H9 (cell line): Measurements from ENCODE around the gene TUBB4B. TPM values are rescaled to one million over a fixed set of nuclear protein-coding genes. Genes with fewer than 3 reads are reported as not detected.

ENCODE experiments used
- DNase-seq: peaks from one replicate; pipeline ENCODE4 v3.0.0-alpha.2; 2017
- H2AFZ ChIP-seq: one replicate; pipeline ENCODE4 v1.6.1; 2013; ENCODE audit warnings: mild to moderate bottlenecking, low read length, control low read depth, moderate library complexity
- H2AK5ac ChIP-seq: 2 replicates; pipeline ENCODE4 v1.6.1; 2013; ENCODE audit warnings: low read length, control low read depth, mixed read lengths; ENCODE audit not compliant: insufficient read length
- H2BK120ac ChIP-seq: one replicate; pipeline ENCODE4 v1.6.1; 2013; ENCODE audit warnings: low read depth, mild to moderate bottlenecking, low read length, control low read depth, inconsistent platforms; ENCODE audit not compliant: poor library complexity, severe bottlenecking
- H2BK12ac ChIP-seq: 2 replicates; pipeline ENCODE4 v1.6.1; 2013; ENCODE audit warnings: low read length, control low read depth, mixed read lengths, low read depth; ENCODE audit not compliant: insufficient read length
- H2BK15ac ChIP-seq: 2 replicates; pipeline ENCODE4 v1.6.1; 2013; ENCODE audit warnings: low read depth, low read length, control low read depth
- H2BK20ac ChIP-seq: one replicate; pipeline ENCODE4 v1.6.1; 2013; ENCODE audit warnings: low read depth, mild to moderate bottlenecking, low read length, control low read depth, inconsistent platforms; ENCODE audit not compliant: poor library complexity, severe bottlenecking
- H2BK5ac ChIP-seq: 2 replicates; pipeline ENCODE4 v1.6.1; 2013; ENCODE audit warnings: low read length, control low read depth, mixed read lengths; ENCODE audit not compliant: insufficient read length
- H3K14ac ChIP-seq: 2 replicates; pipeline ENCODE4 v1.6.1; 2013; ENCODE audit warnings: low read length, control low read depth; ENCODE audit not compliant: insufficient read depth
- H3K18ac ChIP-seq: 2 replicates; pipeline ENCODE4 v1.6.1; 2013; ENCODE audit warnings: low read depth, mild to moderate bottlenecking, mixed read lengths, low read length, control low read depth; ENCODE audit not compliant: insufficient read length
- H3K23ac ChIP-seq: 2 replicates; pipeline ENCODE4 v1.6.1; 2013; ENCODE audit warnings: low read length, control low read depth, mixed read lengths, low read depth; ENCODE audit not compliant: insufficient read length
- H3K23me2 ChIP-seq: 2 replicates; pipeline ENCODE4 v1.6.1; 2013; ENCODE audit warnings: low read depth, mild to moderate bottlenecking, mixed read lengths, low read length, control low read depth; ENCODE audit not compliant: insufficient read length, poor library complexity, severe bottlenecking
- H3K27ac ChIP-seq: 2 replicates; pipeline ENCODE4 v1.5.1; 2013; ENCODE audit warnings: low read length, control low read depth, mixed read lengths, low read depth; ENCODE audit not compliant: insufficient read length
- H3K27me3 ChIP-seq: 2 replicates; pipeline ENCODE4 v1.6.1; 2013; ENCODE audit warnings: low read length, control low read depth, inconsistent platforms; ENCODE audit not compliant: insufficient read depth
- H3K4ac ChIP-seq: 2 replicates; pipeline ENCODE4 v1.6.1; 2013; ENCODE audit warnings: low read depth, mild to moderate bottlenecking, control low read depth, inconsistent platforms, low read length, moderate library complexity
- H3K4me1 ChIP-seq: 2 replicates; pipeline ENCODE4 v1.6.1; 2013; ENCODE audit warnings: low read length, control low read depth, inconsistent platforms; ENCODE audit not compliant: insufficient read depth
- H3K4me2 ChIP-seq: 2 replicates; pipeline ENCODE4 v1.6.1; 2013; ENCODE audit warnings: low read length, control low read depth, mixed read lengths; ENCODE audit not compliant: insufficient read length, insufficient read depth
- H3K56ac ChIP-seq: 2 replicates; pipeline ENCODE4 v1.6.1; 2013; ENCODE audit warnings: low read depth, mild to moderate bottlenecking, mixed read lengths, low read length, control low read depth; ENCODE audit not compliant: insufficient read length
- H3K79me1 ChIP-seq: 2 replicates; pipeline ENCODE4 v1.6.1; 2013; ENCODE audit warnings: low read depth, mild to moderate bottlenecking, moderate library complexity, low read length, control low read depth, inconsistent platforms; ENCODE audit not compliant: insufficient read depth, poor library complexity, severe bottlenecking
- H3K79me2 ChIP-seq: 2 replicates; pipeline ENCODE4 v1.6.1; 2013; ENCODE audit warnings: low read length, control low read depth, inconsistent platforms; ENCODE audit not compliant: insufficient read depth
- H3K9ac ChIP-seq: 2 replicates; pipeline ENCODE4 v1.6.1; 2013; ENCODE audit warnings: low read length, control low read depth, mixed read lengths; ENCODE audit not compliant: insufficient read length; ENCODE audit errors: extremely low read depth
- H3K9me3 ChIP-seq: one replicate; pipeline ENCODE4 v1.6.1; 2013; ENCODE audit warnings: low read depth, low read length, inconsistent platforms; ENCODE audit not compliant: control insufficient read depth
- H3T11ph ChIP-seq: one replicate; pipeline ENCODE4 v1.6.1; 2013; ENCODE audit warnings: mild to moderate bottlenecking, low read length, control low read depth, inconsistent platforms
- H4K20me1 ChIP-seq: one replicate; pipeline ENCODE4 v1.6.1; 2013; ENCODE audit not compliant: control insufficient read depth, insufficient read length, insufficient read depth
- H4K5ac ChIP-seq: 2 replicates; pipeline ENCODE4 v1.6.1; 2013; ENCODE audit warnings: low read depth, mild to moderate bottlenecking, mixed read lengths, low read length, control low read depth; ENCODE audit not compliant: insufficient read length
- H4K8ac ChIP-seq: replicated peaks from 2 replicates; pipeline ENCODE4 v1.6.1; 2013; ENCODE audit warnings: low read length, control low read depth, mixed read lengths, low read depth; ENCODE audit not compliant: insufficient read length
- H4K91ac ChIP-seq: 2 replicates; pipeline ENCODE4 v1.6.1; 2013; ENCODE audit warnings: low read depth, mild to moderate bottlenecking, moderate library complexity, mixed read lengths, low read length, control low read depth; ENCODE audit not compliant: insufficient read length
- H3K27ac Mint-ChIP-seq, 3 experiments: 2 replicates in 2 of 3; 3 replicates in 1 of 3; pipeline ENCODE4 v1.8.0; 2020 to 2021; ENCODE audit warnings: mixed read lengths in 3 of 3, mild to moderate bottlenecking in 1 of 3, moderate library complexity in 1 of 3
- H3K27me3 Mint-ChIP-seq: 2 replicates; pipeline ENCODE4 v1.8.0; 2021; ENCODE audit warnings: low read depth, mild to moderate bottlenecking, moderate library complexity, mixed read lengths
- H3K36me3 Mint-ChIP-seq, 3 experiments: 2 replicates in 2 of 3; 3 replicates in 1 of 3; pipeline ENCODE4 v1.8.0; 2020 to 2021; ENCODE audit warnings: low read depth in 3 of 3, mixed read lengths in 3 of 3; ENCODE audit not compliant: insufficient read depth in 1 of 3
- H3K4me1 Mint-ChIP-seq, 2 experiments: 2 replicates each; pipeline ENCODE4 v1.8.0; 2020; ENCODE audit warnings: mixed read lengths in 2 of 2
- H3K4me3 Mint-ChIP-seq, 2 experiments: 2 replicates in 1 of 2; 3 replicates in 1 of 2; pipeline ENCODE4 v1.8.0; 2020 to 2021; ENCODE audit warnings: mild to moderate bottlenecking in 2 of 2, mixed read lengths in 2 of 2, moderate library complexity in 1 of 2
- H3K9me3 Mint-ChIP-seq, 2 experiments: 2 replicates in 1 of 2; 3 replicates in 1 of 2; pipeline ENCODE4 v1.8.0; 2020; ENCODE audit warnings: mild to moderate bottlenecking in 2 of 2, mixed read lengths in 2 of 2, moderate library complexity in 1 of 2
- CTCF ChIP-seq: fragments of 200-600 bp; sonication (generic); conservative IDR thresholded peaks from 3 replicates; pipeline ENCODE4 v1.8.0; 2021; ENCODE audit warnings: antibody characterized with exemption, mild to moderate bottlenecking
- WGBS: extraction: QIAGEN DNeasy Blood & Tissue Kit; methylation state at CpG from one replicate; pipeline ENCODE4 v1.1.7; 2013; ENCODE audit warnings: missing lambda C conversion rate, low lambda C conversion rate, mixed read lengths; ENCODE audit not compliant: insufficient read length; ENCODE audit errors: extremely low coverage; 5-methylcytosine and 5-hydroxymethylcytosine counted together
- total RNA-seq: library from RNA; stranded (reverse); gene quantifications from 2 replicates; pipeline ENCODE4 v1.2.1, GENCODE V29; 2021

TUBB4B gene
- total RNA-seq, 1 experiment from 2014 or later = 378 TPM

GRCh38 chr9:137215196-137215986 is 25.7 kb upstream of the TUBB4B start:
- Mint-ChIP-seq H3K4me3 (no peak overlapping the region), H3K4me1 (peaks cover 4 to 5% of the 10 kb centered on the region in 2 experiments), H3K27me3 (no peaks in the 10 kb centered on the region), H3K36me3 (peaks cover 3 to 23% (median 10%) of the 10 kb centered on the region in 3 experiments; a peak in 5 of 7 replicates), H3K27ac (no peak overlapping the region), H3K9me3 (no peaks in the 10 kb centered on the region)
- H4K20me1 ChIP-seq = no peaks in the 10 kb centered on the region
- no peak overlapping the region for H2BK12ac ChIP-seq
- no peak overlapping the region for H2AFZ ChIP-seq
- H3K9ac ChIP-seq = no peak overlapping the region
- H2BK120ac ChIP-seq = no peak overlapping the region
- no peak overlapping the region for H2AK5ac ChIP-seq
- H3K56ac ChIP-seq = no peak overlapping the region
- no peak for DNase-seq
- no peak overlapping the region for H2BK20ac ChIP-seq
- no peaks in the 10 kb centered on the region for H3K9me3 ChIP-seq
- no peak overlapping the region for H3T11ph ChIP-seq
- H3K18ac ChIP-seq = no peak overlapping the region
- no peak overlapping the region for H4K5ac ChIP-seq
- no peak overlapping the region for H4K8ac ChIP-seq
- H3K23ac ChIP-seq = no peak overlapping the region
- TF ChIP-seq CTCF = no peak
- no peaks in the 10 kb centered on the region for H3K23me2 ChIP-seq
- H4K91ac ChIP-seq = no peak overlapping the region
- no peak overlapping the region for H2BK5ac ChIP-seq
- no peak overlapping the region for H3K4me2 ChIP-seq
- no peaks in the 10 kb centered on the region for H3K79me1 ChIP-seq
- H3K4me1 ChIP-seq = no peaks in the 10 kb centered on the region; the same call in 1 of the 2 replicates
- H3K27me3 ChIP-seq = no peaks in the 10 kb centered on the region
- no CpG with 5 or more reads among the region's 22 CpGs for WGBS
- no peak overlapping the region for H3K27ac ChIP-seq
- no peak overlapping the region for H2BK15ac ChIP-seq
- H3K79me2 ChIP-seq = no peaks in the 10 kb centered on the region
- H3K14ac ChIP-seq = no peak overlapping the region
- H3K4ac ChIP-seq = no peak overlapping the region
